ENCODE results near the gene RNF115.
"Not testable (repeated sequence)": the region's sequence is repeated elsewhere in the genome, so short reads cannot be mapped to it uniquely, and the experiment has no call there.

RNF115 gene

GRCh38 chr1:145826030-145826429, 2.1 kb upstream of the RNF115 start:
- no peak for DNase-seq

GRCh38 chr1:145824499-145824842, 576 bp upstream of the RNF115 start:
- DNase-seq = no peak

GRCh38 chr1:145822779-145823331, 1.0 kb downstream of the RNF115 start:
- not testable (repeated sequence) for DNase-seq

DNA sequence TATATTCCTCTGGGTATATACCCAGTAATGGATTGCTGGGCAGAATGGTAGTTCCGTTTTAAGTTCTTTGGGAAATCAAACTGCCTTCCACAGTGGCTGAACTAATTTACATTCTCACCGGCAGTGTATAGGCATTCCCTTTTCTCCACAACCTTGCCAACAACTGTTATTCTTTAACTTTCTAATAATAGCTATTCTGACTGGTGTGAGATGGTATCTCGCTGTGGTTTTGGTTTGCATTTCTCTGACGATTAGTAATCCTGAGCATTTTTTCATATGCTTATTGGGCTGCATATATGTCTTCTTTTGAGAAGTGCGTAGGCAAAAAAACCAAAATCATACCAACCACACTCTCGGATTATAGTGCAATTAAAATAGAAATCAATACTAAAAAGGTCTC, 5.8 kb downstream of the RNF115 start:
- DNase-seq = peak; percentile 19

DNA sequence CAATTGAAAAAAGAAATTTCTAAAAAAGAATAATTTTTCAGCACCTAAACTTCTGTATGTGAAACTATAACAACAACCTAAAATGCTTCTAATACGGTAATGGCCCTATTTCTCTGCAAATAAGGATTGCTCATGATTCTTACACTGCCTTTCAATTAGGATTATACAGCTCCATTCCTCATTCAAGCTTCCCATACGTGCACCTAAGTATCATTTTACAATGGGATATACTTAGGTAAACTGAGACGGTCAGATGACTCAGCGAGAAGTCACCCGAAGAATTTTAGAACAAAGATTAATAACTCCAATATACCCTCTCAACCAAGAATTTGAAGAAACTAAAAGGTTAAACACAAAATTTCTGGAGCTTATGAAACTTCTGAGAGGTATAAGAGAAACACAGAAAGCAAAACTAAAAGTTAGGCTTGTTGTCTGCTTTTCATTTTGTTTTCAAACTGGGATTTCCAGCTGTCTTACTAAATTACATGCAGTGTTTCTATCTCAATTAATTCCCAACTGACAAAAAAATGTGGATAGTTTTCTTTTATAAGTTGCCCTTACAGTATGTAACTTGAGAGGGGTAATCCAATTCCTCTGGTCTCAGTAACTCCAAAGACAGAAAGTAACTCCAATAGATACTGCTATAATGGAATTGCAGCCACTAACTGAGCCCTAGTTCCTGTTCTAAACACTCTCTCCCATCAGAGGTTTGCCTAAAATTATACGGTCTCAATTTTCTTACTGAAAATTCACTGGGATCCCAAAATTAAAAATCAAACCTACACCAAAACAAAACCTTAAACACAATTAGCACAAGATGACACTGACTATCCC, 10.7 kb downstream of the RNF115 start:
- not testable (repeated sequence) for DNase-seq

DNA sequence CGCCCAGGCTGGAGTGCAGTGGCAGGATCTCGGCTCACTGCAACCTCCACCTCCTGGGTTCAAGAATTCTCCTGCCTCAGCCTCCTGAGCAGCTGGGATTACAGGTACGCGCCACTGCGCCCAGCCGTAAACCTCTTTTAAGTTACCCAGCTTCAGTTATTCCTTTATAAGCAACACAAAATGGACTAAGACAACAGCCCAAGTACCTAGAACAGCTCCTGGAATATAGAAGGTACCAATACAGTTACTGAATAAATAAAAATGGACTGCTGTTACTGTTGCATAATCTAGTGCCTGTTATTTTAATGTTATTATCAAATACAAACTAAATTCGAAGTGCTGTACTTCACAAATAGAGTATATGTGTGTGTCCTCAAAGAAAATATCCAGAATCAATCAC, 17.1 kb downstream of the RNF115 start:
- DNase-seq = no peak

DNA sequence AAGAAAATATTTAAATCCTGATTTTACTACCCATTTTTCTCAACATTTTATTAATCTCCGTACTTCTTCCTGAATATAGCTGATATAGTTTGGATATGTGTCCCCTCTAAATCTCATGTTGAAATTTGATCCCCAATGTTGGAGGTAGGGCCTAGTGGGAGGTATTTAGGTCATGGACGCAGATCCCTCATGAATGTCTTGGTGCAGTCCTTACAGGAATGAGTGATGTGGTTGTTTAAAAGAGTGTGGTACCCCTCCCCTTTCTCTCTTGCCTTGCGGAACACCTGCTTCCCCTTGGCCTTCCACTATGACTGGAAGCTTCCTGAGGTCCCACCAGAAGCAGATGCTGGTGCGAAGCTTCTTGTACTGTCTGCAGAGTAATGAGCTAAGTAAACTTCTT, 17.5 kb downstream of the RNF115 start:
- DNase-seq = no peak

- DNase-seq = no peak
Observed at GRCh38 chr1:145805057-145805456, 18.8 kb downstream of the RNF115 start.

DNA sequence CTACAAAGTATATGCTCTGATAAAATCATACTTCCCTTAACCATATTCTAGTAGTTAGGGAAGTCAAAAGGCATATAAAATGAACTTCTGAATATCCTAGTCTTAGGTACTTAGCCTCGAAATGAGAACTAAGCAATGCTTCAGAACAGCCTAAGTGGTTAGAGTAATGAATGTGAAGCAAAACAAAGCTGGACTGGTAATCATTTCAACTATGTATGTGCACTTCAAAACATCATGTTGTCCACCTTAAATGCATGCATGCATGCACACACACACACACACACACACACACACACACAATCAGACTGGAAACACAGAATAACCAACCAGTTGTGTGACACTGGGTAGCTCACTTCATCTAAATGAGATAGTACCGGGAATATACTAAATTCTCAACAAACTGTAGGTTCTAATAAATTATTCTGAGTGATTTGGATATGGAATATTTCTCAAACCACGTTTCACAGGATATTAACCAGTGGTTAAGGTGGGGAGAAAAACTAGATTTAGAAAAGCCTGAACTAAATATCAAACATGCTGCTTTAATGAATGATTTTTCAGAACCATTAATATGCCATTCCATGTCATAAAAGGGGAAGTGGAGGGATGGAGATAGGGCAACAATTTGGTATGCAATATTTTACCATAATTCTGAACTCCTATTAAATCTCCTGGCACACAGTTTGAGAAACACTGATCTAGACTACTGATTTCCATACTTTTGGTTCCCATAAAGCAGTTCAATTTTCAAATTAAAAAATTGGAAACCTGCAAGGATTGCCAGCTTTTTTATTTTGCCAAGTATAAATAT, 19.5 kb downstream of the RNF115 start:
- no peak for DNase-seq

DNA sequence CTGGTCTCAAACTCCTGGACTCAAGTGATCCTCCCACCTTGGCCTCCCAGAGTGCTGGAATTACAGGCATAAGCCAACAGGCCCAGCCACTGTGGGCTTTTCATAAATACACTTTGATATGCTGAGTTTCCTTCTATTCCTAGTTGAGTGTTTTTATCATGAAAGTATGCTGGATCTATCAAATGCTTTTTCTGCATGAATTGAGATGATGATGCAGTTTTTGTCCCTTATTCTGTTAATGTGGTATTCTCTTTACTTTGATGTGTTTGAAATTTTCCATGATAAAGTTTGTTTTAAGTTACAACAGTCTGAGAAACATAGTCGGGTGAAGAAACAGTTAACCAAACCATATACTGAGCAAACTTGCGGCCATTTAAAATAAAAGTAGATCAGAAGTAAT, 24.1 kb downstream of the RNF115 start:
- no peak for DNase-seq

GRCh38 chr1:145796753-145797152, 27.1 kb downstream of the RNF115 start:
- DNase-seq = no peak

DNA sequence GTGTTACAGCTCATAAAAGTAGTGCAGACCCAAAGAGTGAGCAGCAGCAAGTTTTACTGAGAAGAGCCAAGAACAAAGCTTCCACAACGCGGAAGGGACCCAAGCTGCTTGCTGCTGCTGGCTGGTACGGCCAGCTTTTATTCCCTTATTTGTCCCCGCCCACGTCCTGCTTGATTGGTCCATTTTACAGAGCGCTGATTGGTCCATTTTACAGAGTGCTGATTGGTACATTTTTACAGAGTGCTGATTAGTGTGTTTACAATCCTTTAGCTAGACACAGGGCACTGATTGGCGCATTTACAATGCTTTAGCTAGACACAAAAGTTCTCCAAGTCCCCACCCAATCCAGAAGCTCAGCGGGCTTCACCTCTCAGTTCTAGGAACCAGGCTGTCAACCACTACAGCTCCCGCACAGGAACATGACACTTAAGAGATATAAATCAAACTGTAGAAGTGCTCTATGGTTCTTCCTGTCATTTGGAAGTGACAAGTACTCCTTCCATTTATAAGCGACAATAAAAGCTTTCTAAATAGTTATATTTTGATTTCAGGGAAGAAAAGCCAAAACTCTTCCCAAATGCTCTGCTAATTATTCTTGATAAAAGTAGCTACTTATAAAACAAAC, 28.5 kb downstream of the RNF115 start:
- DNase-seq = no peak

GRCh38 chr1:145792484-145792883, 31.4 kb downstream of the RNF115 start:
- DNase-seq = no peak

DNA sequence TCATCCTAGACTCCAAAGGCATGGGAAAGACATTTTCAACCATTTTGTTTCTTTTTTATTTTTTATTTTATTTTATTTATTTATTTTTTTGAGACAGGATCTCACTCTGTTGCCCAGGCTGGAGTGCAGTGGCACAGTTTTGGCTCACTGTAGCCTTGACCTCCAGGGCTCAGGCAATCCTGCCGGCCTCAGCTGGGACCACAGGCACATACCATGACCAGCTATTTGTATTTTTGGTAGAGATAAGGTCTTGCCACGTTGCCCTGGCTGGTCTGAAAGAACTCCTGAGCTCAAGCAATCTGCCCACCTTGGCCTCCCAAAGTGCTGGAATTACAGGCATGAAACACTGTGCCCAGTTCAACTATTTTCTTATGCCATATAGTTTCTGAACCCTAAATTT, 32.0 kb downstream of the RNF115 start:
- not testable (repeated sequence) for DNase-seq

GRCh38 chr1:145788580-145788979, 35.3 kb downstream of the RNF115 start:
- no peak for DNase-seq

DNA sequence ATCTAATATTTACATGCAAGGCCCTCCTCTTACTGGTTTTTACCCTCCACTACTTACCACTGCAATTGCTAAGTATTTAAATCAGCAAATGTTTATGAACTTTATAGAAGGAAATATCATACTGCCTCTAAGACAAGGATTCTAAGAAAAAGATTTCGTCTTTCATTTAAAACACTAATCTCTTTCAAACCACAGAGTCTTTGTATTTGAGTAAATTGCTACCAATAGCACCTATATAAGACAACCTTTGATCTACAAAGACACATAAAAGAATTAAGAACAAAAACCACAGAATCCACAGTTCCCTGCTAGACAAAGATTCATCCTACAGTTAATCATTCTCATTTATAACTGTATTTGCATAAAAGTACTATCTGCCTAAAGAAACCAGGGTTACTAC, 37.6 kb downstream of the RNF115 start:
- DNase-seq = peak; percentile 8

DNA sequence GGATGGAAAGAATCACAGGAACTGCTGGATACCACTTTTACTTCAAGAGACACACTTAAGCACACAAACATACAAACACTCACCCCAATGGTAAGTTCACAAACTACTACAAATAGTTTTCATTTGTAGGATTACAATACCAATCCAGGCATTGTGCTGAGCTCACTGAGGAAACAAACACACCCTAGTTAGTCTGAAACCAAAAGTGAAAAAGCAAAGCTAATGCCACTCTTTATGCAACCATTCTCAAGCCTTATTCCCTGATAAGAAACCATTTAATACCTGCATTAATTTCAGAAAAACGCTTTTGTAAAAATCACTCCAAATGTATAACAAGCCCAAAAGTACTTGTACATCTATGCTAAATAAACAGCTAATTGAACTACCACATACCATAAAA, 38.3 kb downstream of the RNF115 start:
- DNase-seq = peak; percentile 14

- no peak for DNase-seq
Observed at GRCh38 chr1:145784409-145784808, 39.5 kb downstream of the RNF115 start.

DNA sequence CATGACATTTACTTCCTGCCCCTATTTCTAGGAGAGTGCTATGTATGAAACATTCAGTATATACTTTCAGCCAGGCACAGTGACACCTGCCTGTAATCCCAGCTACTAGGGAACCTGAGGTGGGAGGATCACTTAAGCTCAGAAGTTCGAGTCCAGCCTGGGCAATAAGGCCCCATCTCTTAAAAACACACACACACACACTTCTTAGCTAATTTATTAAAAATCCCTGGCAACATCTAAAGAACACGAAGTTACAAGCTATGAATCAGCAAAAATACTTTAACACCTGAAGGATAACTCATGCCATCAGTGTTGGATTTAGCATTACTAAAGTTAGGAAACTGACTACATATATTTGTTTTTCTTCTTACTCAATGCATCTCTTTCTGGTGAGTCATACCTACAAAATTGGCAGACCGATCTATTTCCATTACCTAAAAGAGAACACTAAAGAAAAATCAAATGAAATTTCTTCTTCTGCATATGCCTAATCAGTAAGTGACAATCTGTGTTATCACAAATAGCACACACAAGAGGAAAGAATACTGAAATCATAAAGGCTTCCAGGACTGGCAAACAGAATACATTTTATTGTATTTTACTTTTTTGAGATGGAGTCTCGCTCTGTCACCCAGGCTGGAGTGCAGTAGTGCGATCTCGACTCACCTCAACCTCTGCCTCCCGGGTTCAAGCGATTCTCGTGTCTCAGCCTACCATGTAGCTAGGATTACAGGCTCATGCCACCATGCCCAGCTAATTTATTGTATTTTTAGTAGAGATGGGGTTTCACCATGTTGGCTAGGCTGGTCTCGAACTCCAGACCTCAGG, 41.4 kb downstream of the RNF115 start:
- peak; percentile 19 for DNase-seq

GRCh38 chr1:145778146-145778540, 45.8 kb downstream of the RNF115 start:
- DNase-seq = no peak

GRCh38 chr1:145777357-145778145, 46.3 kb downstream of the RNF115 start:
- no peak for DNase-seq

DNA sequence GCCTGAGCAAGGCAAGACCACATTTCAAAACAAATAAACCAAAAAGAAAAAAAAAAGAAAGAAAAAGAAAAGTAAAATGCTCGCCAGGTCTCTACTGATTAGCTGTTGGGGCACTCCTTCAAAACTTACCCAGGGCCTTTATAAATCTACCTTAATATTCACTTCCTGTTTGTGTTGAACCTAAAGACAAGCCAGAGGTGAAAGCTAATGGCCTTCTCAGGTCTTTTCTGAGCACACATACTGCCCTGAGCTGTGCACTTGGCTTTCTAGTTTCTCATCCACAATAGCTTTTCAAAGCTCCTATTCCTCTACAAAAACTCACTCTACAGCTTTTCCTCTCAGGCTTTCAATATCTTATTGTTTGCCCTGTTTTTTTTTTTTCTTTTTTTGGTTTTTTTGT, 50.5 kb downstream of the RNF115 start:
- DNase-seq = no peak

Measured in activated CD4-positive, alpha-beta T cell treated with anti-CD3 and anti-CD28 coated beads, Interleukin-2, Interleukin-6, amounts not matched to agents 100 ng/mL and 50 ng/mL, durations not matched to agents 16 hours and 8 hours (primary cell).